DMS153 (cell line): ENCODE data around the gene SHISA9.

Source experiments
- DNase-seq: peaks from one replicate; lab custom pipeline; 2025; lab: John Stamatoyannopoulos, UW

Gene SHISA9

GRCh38 chr16:13178318-13178717 lies 276.9 kb downstream of the SHISA9 start:
- no peak for DNase-seq

- no peak for DNase-seq
These were observed 280.0 kb downstream of the SHISA9 start for GRCh38 chr16:13181432-13181831.

- DNase-seq, result no peak
These were observed 285.4 kb downstream of the SHISA9 start for GRCh38 chr16:13186813-13187212.

- no peak for DNase-seq
These were observed 287.9 kb downstream of the SHISA9 start for GRCh38 chr16:13189250-13189649.

- DNase-seq, result no peak
These were observed 292.3 kb downstream of the SHISA9 start for GRCh38 chr16:13193721-13194120.

- no peak for DNase-seq
These were observed 293.4 kb downstream of the SHISA9 start for GRCh38 chr16:13194766-13195165.

- no peak for DNase-seq
These were observed 302.3 kb downstream of the SHISA9 start for GRCh38 chr16:13203725-13204124.

GRCh38 chr16:13205352-13205751 lies 304.0 kb downstream of the SHISA9 start:
- DNase-seq, result no peak

GRCh38 chr16:13206606-13207005 lies 305.2 kb downstream of the SHISA9 start:
- no peak for DNase-seq

GRCh38 chr16:13207151-13207550 lies 305.8 kb downstream of the SHISA9 start:
- DNase-seq, result no peak

GRCh38 chr16:13223666-13224065 lies 322.3 kb downstream of the SHISA9 start:
- DNase-seq, result no peak

GRCh38 chr16:13229039-13229438 lies 327.6 kb downstream of the SHISA9 start:
- DNase-seq, result no peak

GRCh38 chr16:13231365-13231764 lies 330.0 kb downstream of the SHISA9 start:
- no peak for DNase-seq

- DNase-seq, result no peak
These were observed 333.6 kb downstream of the SHISA9 start for GRCh38 chr16:13234999-13235398.

GRCh38 chr16:13236308-13236707 lies 334.9 kb downstream of the SHISA9 start:
- DNase-seq, result no peak

- DNase-seq, result no peak
These were observed 336.8 kb downstream of the SHISA9 start for GRCh38 chr16:13238182-13238581.

- DNase-seq, result no peak
These were observed 340.8 kb downstream of the SHISA9 start for GRCh38 chr16:13242201-13242600.

- DNase-seq, result no peak
These were observed 343.4 kb downstream of the SHISA9 start for GRCh38 chr16:13244770-13245169.

- DNase-seq, result no peak
These were observed 344.4 kb downstream of the SHISA9 start for GRCh38 chr16:13245713-13246377.

- DNase-seq, result no peak
These were observed 353.7 kb downstream of the SHISA9 start for GRCh38 chr16:13254998-13255614.

- no peak for DNase-seq
These were observed 361.1 kb downstream of the SHISA9 start for GRCh38 chr16:13262270-13263090.

- DNase-seq, result no peak
These were observed 363.6 kb downstream of the SHISA9 start for GRCh38 chr16:13264749-13265552.
